Measurements from ENCODE around the gene PCNX4.

The PCNX4 gene

DNA sequence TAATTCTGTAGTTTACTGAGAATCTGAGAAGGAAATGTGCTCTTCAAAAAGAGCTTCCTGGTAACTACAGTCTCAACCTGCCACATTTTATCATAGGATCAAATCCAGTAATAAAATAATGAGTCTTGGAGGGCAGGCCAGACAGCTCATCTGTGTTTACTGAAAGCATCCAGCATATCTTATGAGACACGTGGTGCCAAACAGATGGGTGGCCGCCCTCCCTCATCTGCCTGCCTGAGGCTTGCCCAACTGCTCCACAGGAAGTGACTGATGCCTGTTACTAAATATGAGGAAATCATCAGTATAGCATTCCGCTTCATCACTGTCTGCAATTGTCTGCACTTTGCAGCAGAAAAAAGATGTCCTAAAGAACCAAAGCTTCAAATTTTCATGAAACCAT, 60.0 kb downstream of the PCNX4 start:
- H3K27me3 Mint-ChIP-seq, result no peaks in the 10 kb centered on the region
- peaks cover 50% of the 10 kb centered on the region for H3K4me1 Mint-ChIP-seq
- H3K36me3 Mint-ChIP-seq, result peaks cover 18% of the 10 kb centered on the region
- peak overlapping the region; percentile 16 for H3K4me3 Mint-ChIP-seq
- H3K9me3 Mint-ChIP-seq, result no peaks in the 10 kb centered on the region
- H3K27ac Mint-ChIP-seq, result peak overlapping the region; percentile 85

- peak overlapping the region; percentile 48 for H3K4me3 Mint-ChIP-seq
- no peaks in the 10 kb centered on the region for H3K9me3 Mint-ChIP-seq
- H3K27me3 Mint-ChIP-seq, result no peaks in the 10 kb centered on the region
- H3K27ac Mint-ChIP-seq, result peak overlapping the region; percentile 47
- peaks cover 18% of the 10 kb centered on the region for H3K36me3 Mint-ChIP-seq
- peaks cover 71% of the 10 kb centered on the region for H3K4me1 Mint-ChIP-seq
Observed at GRCh38 chr14:60153991-60154390, 62.3 kb downstream of the PCNX4 start.

DNA sequence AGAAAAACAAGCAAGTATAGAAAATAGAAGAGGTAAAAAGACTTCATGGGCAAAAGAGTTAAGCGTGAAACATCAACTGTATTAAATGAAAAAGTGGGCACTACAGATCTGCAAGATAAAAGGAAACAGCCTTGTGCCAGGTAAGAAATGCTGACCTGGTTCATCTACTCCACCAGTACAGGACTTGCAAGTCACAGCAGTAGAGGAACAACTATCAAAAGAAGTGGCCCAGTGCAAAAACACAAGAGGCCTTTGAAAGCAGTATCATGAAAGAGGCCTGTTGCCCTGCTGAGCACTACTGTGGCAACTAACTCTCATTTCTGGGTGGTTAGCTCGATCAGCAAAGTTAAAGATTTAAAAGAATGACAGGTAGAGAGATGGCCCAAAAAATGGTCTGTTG, 62.9 kb downstream of the PCNX4 start:
- Mint-ChIP-seq H3K9me3 (no peaks in the 10 kb centered on the region), H3K27ac (peak overlapping the region; percentile 69), H3K4me3 (peak overlapping the region; percentile 17), H3K36me3 (peaks cover 18% of the 10 kb centered on the region), H3K4me1 (peaks cover 77% of the 10 kb centered on the region), H3K27me3 (no peaks in the 10 kb centered on the region)

DNA sequence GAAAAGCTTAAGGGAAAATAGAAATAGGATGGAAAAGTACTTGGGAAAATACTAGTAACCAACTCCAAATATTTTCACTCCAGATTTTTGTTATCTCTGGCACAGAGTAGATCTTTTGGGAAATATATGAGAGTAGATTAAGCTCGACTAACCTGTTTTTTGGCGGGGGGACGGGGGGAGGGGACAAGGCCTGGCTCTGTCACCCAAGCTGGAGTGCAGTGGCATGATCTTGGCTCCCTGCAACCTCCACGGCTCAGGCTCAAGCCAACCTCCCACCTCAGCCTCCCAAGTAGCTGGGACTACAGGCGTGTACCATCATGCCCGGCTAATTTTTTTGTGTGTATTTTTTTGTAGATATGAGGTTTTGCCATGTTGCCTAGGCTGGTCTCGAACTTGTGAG, 68.7 kb downstream of the PCNX4 start:
- peaks cover 7% of the 10 kb centered on the region for H3K36me3 Mint-ChIP-seq
- no peaks in the 10 kb centered on the region for H3K9me3 Mint-ChIP-seq
- peak overlapping the region; percentile 62 for H3K27ac Mint-ChIP-seq
- H3K4me3 Mint-ChIP-seq, result no peak overlapping the region
- no peaks in the 10 kb centered on the region for H3K27me3 Mint-ChIP-seq
- H3K4me1 Mint-ChIP-seq, result peaks cover 81% of the 10 kb centered on the region

GRCh38 chr14:60161196-60162107, 69.7 kb downstream of the PCNX4 start:
- Mint-ChIP-seq H3K4me3 (no peak overlapping the region), H3K4me1 (peaks cover 80% of the 10 kb centered on the region), H3K27ac (peak overlapping the region; percentile 24), H3K27me3 (no peaks in the 10 kb centered on the region), H3K9me3 (no peaks in the 10 kb centered on the region), H3K36me3 (peaks cover 5% of the 10 kb centered on the region)

GRCh38 chr14:60163693-60164092, 72.0 kb downstream of the PCNX4 start:
- H3K4me1 Mint-ChIP-seq, result peaks cover 66% of the 10 kb centered on the region
- H3K9me3 Mint-ChIP-seq, result no peaks in the 10 kb centered on the region
- H3K4me3 Mint-ChIP-seq, result peak overlapping the region; percentile 23
- no peaks in the 10 kb centered on the region for H3K27me3 Mint-ChIP-seq
- H3K36me3 Mint-ChIP-seq, result peaks cover 4% of the 10 kb centered on the region
- no peak overlapping the region for H3K27ac Mint-ChIP-seq

DNA sequence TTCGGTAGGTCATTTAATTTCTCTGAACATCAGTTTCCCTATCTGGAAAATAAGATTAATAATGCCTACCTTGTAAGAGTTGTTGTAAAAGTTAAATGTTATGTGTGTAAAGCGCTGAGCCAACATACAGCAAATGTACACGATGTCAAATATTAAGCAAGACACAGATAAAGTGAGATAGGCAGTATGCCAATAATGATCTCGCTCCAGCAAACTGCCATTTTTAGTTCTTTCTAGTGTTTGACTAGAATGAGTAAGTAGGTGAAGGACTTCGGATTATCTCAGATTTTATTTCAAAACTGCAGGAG, 72.6 kb downstream of the PCNX4 start:
- Mint-ChIP-seq H3K27ac (peak overlapping the region; percentile 97), H3K4me3 (peak overlapping the region; percentile 96), H3K27me3 (no peaks in the 10 kb centered on the region), H3K9me3 (no peaks in the 10 kb centered on the region), H3K36me3 (peaks cover 4% of the 10 kb centered on the region), H3K4me1 (peaks cover 59% of the 10 kb centered on the region)

- Mint-ChIP-seq H3K9me3 (no peaks in the 10 kb centered on the region), H3K27ac (peak within 1 kb of the TSS; percentile 97), H3K36me3 (peaks cover 1% of the 10 kb centered on the region), H3K4me3 (peak within 1 kb of the TSS; percentile 96), H3K4me1 (peaks cover 53% of the 10 kb centered on the region), H3K27me3 (no peaks in the 10 kb centered on the region)
Observed at GRCh38 chr14:60164712-60165546, 73.2 kb downstream of the PCNX4 start, which contains the start of gene DHRS7. Gene DHRS7, minus strand, starts transcription at chr14:60165398. Its CDS starts 89 bp downstream, at chr14:60165309.

DNA sequence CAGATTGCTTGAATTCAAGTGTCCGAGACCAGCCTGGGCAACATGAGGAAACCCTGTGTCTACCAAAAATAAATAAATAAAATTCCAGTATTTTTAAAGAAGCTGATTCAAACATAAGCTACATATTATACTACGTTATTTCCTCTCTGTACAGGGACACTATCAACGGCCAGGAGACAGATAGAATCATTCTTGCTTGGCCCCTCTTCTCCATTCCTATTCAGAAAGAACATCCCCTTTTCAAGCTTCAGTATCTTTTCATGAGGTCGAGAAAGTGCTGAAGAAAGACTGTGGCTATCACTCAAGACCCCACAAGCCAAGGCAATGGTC, 73.8 kb downstream of the PCNX4 start:
- H3K4me3 Mint-ChIP-seq, result peak overlapping the region; percentile 83
- H3K36me3 Mint-ChIP-seq, result peaks cover 1% of the 10 kb centered on the region
- H3K27me3 Mint-ChIP-seq, result no peaks in the 10 kb centered on the region
- H3K9me3 Mint-ChIP-seq, result no peaks in the 10 kb centered on the region
- H3K27ac Mint-ChIP-seq, result peak overlapping the region; percentile 96
- H3K4me1 Mint-ChIP-seq, result peaks cover 50% of the 10 kb centered on the region

DNA sequence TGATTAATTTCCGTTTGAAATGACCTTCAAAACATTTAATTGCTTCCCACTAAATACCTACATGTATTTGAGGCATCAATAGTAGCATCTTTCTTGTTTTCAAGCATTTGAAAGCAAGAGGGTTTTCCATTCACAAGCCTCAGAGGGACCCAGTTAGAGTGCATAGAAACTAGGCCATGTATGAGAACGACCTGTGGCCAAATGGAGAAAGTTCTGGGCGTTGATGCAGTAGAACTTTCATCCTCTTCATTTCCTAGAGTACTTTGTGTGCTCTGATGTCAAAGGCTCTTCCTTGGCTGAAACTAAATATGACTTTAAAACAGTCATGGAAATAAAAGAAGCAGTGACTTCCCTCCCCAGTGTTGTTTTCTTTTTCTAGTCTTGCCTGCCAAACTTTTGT, 74.4 kb downstream of the PCNX4 start:
- Mint-ChIP-seq H3K36me3 (peaks cover 1% of the 10 kb centered on the region), H3K4me1 (peaks cover 43% of the 10 kb centered on the region), H3K27me3 (no peaks in the 10 kb centered on the region), H3K27ac (peak overlapping the region; percentile 96), H3K9me3 (no peaks in the 10 kb centered on the region), H3K4me3 (peak overlapping the region; percentile 83)

DNA sequence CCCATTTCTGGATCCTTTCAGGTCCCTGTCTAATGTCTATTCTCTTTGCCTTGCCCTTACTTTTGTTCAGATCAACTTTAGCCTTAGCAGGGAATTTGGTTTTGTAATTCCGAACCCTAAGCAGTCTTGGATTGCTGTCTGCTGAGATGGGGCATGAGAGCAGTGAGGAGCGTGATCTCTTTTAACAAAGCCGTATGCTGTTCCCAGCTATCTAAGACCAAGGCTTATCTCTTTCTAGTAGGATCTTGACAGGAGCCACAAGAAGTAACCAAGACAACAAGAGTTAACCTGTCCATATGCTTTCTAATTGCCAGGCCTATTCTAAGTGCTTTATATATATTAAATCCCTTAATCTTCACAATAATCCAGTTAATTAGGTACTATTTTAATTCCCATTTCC, 78.0 kb downstream of the PCNX4 start:
- no peaks in the 10 kb centered on the region for H3K27me3 Mint-ChIP-seq
- no peaks in the 10 kb centered on the region for H3K9me3 Mint-ChIP-seq
- no peaks in the 10 kb centered on the region for H3K36me3 Mint-ChIP-seq
- H3K4me3 Mint-ChIP-seq, result no peak overlapping the region
- no peak overlapping the region for H3K27ac Mint-ChIP-seq
- peaks cover 16% of the 10 kb centered on the region for H3K4me1 Mint-ChIP-seq

GRCh38 chr14:60170948-60171347, 79.2 kb downstream of the PCNX4 start:
- Mint-ChIP-seq H3K27ac (no peak overlapping the region), H3K4me3 (no peak overlapping the region), H3K36me3 (no peaks in the 10 kb centered on the region), H3K9me3 (no peaks in the 10 kb centered on the region), H3K4me1 (peaks cover 9% of the 10 kb centered on the region), H3K27me3 (no peaks in the 10 kb centered on the region)

DNA sequence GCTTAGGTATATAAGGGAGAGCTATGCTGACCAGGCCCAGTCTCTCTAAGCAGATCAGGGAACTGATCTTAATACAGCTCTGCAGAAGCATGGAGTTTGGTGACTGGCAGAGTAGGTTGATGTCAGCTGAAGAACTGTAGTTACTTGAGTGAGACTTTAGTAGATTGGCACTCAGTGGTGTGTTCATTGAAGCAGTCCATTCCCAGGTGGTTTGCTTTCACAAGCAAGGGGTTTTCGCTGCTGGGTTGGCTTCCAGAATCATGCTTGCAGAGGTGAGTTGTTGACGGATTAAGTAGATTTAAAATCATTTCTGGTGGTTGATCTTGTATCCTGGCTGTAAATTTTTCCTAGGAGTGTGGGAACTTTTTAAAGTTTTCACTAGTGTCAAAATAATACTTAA, 80.0 kb downstream of the PCNX4 start:
- H3K27me3 Mint-ChIP-seq, result no peaks in the 10 kb centered on the region
- no peak overlapping the region for H3K4me3 Mint-ChIP-seq
- H3K36me3 Mint-ChIP-seq, result no peaks in the 10 kb centered on the region

DNA sequence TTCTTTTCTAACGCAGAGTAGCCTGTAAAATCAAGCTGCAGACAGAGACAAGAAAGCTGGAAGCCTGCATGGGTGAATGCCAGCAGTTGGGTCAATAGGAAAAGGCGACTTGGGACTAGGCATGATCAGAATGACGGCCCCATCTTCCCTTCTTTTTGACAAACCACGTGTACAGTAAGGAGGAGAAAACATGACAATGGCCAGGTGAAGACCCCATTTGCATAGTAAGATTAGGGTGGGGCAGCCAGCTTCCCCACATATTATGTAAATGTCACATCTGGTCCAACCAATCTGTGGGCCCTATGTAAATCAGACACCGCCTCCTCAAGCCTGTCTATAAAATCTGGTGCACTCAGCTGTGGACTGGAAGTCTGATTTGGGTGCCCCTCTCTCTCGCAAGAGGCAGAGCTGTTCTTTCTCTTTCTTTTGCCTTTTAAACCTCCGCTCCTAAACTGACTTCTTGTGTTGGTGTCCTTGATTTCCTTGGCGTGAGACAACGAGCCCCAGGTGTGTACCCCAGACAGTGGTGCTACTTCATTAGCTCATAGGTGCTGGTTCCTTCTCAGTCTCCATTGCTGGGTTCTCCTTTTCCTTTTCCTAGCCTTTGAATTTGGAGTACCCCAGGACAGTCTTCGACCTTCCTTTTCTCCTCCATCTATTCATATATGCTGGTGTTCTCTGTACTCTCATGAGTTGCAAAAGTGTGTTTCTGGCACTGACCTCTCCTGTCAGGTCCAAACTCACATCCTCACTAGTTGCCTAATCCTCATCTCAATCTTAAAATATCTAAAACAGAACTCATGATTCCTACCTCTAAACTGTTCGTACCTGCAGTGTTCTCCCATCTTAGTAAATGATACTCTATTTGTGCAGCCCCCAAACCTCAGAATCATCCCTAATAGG, 82.9 kb downstream of the PCNX4 start:
- H3K36me3 Mint-ChIP-seq, result no peaks in the 10 kb centered on the region

More for the DNA sequence above, 80.0 kb downstream of the PCNX4 start:
- Mint-ChIP-seq H3K27ac (no peak overlapping the region), H3K4me1 (peaks cover 1% of the 10 kb centered on the region), H3K9me3 (no peaks in the 10 kb centered on the region)

DNA sequence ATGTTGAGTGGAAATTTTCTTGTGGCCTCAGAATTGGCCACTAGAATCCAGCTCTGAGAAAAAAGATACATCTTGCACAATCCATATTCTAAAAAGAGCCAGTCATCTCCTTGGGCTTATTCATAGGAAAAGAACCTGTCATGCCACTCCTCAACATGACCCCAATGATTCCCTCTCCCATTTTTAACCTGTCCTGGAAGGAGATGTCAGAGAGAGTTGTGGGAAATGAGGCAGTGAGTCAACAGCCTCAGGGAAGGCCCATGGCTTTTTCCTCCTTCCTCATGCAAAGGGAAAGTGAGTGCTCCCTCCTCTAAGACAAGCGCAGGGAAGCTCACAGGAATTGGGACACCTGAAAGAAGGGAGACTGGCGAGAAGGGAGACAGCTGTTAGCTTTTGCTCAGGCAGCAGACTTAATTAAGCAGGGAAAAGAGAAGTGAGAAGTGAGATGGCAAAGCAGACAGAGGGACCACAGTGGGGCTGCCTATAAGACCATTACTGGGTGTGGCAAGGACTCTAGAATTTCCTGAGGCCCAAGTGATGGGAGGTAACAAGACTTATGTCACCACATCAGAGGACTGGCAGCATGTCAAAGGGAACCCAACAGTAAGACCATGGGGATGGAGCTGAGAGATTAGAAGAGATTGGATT, 83.7 kb downstream of the PCNX4 start:
- no peaks in the 10 kb centered on the region for H3K27me3 Mint-ChIP-seq
- no peaks in the 10 kb centered on the region for H3K36me3 Mint-ChIP-seq
- H3K9me3 Mint-ChIP-seq, result no peaks in the 10 kb centered on the region
- H3K27ac Mint-ChIP-seq, result no peak overlapping the region
- H3K4me3 Mint-ChIP-seq, result no peak overlapping the region
- H3K4me1 Mint-ChIP-seq, result no peaks in the 10 kb centered on the region

More for the DNA sequence above, 82.9 kb downstream of the PCNX4 start:
- Mint-ChIP-seq H3K4me1 (no peaks in the 10 kb centered on the region), H3K9me3 (no peaks in the 10 kb centered on the region), H3K4me3 (no peak overlapping the region), H3K27me3 (no peaks in the 10 kb centered on the region), H3K27ac (no peak overlapping the region)

Measured in activated naive CD4-positive, alpha-beta T cell treated with anti-CD3 and anti-CD28 coated beads, Interleukin-2, amount 50 U/mL, for 24 hours (primary cell).